ENCODE results near the gene COL15A1.

The COL15A1 gene

DNA sequence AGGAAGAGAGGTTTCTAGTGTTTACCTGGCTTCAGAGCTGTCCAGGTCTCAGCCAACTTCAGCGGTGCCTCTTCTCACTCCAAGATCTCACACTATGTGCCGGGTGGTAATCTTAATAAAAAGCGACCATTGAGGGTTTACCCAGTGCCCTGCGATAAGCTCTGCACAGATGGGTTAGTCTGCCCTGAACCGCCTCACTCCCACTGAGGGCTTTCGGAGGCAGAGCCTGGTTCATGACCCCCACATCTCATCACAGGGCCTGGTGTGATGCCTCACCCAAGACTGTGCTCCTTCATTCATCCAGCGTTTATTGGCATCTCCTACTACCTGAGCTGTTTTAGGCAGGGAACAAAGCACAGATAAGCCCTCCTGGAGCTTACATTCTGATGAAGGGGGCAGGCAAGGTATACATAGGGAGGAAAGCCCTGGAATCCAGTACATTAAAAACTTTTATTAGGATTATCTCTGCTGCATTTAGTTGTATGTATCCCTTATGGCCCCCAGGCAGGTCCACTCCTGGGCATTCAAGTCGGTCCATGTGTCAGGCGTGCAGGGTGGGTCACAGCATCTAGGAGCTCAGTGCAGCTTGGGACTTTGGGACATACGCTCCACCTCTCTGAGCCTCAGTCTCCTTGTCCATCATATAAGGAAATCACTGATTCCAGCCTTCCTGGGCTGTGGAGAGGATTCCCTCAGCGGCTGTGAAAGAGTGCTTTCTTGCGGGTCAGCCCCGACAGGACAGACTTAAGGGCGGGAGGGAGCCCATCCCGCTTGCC, 613 bp upstream of the COL15A1 start:
- no peak for DNase-seq (ENCODE audit: insufficient read length, low spot score)

DNA sequence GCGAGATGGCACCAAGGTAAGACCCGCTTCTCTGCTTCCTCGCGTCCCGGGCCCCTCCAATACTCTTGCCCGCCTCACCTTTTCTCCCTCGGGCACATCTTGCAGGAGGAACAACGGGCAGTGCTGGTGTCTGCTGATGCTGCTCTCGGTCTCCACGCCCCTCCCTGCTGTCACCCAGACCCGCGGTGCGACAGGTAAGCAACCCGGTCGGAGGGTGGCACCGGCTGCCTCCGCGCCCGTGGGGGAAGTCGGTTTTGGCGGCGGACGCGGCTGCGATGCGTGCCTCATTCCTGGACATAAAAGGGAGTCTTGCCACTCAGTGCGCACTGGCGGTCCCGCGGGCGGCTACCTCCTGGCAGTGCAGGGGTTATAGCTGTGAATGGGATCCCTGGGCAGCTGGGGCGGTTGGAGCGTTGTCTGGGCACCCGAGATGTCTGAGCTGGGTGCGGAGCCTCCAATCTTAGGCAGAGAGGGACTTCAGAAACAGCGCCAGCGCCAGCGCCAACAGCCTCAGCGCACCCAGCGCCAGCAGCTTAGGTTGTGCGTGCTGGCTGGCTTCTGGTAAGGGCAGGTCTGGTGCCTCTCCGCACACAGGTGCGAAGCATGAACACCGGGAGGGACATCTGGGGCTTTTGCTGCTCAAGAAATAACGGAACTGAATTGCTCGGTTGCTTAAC, 488 bp downstream of the COL15A1 start:
- FAIRE-seq (no peak), DNase-seq (ENCODE audit: insufficient read length, low spot score) (no peak)

More for the DNA sequence above, 613 bp upstream of the COL15A1 start:
- FAIRE-seq: no peak

GRCh38 chr9:98944734-98945074, 997 bp downstream of the COL15A1 start:
- no peak for FAIRE-seq

DNA sequence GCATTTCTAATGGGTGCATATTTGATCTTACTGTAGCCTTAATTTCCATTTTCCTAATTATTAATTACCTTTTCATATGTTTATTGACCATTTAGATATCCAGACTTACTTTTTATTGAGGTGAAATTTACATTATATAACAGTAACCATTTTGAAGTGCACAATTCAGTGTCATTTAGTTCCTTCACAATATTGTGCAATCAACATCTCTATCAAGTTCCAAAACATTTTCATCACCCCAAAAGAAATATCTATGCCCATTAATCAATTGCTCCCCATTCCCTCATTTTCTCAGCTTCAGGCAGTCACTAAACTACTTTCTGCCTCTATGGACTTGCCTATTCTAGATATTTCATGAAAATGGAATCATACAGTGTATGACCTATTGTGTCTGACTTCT, 5.9 kb downstream of the COL15A1 start:
- FAIRE-seq: no peak
- no peak for DNase-seq (ENCODE audit: insufficient read length, low spot score)

More at GRCh38 chr9:98944734-98945074, 997 bp downstream of the COL15A1 start:
- no peak for DNase-seq (ENCODE audit: insufficient read length, low spot score)

DNA sequence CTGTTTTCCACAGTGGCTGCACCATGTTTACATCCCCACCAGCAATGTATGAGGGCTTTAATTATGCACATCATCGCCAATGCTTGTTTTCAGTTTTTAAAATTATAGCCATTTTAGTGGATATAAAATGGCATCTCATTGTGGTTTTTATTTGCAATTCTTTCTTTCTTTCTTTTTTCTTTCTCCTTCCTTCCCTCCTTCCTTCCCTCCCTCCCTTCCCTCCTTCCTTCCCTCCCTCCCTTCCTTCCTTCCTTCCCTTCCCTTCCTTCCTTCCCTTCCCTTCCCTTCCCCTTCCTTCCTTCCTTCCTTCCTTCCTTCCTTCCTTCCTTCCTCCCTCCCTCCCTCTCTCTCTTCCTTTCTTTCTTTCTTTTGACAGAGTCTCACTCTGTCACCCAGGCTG, 6.6 kb downstream of the COL15A1 start:
- DNase-seq (ENCODE audit: insufficient read length, low spot score): no peak
- FAIRE-seq: no peak

- no peak for DNase-seq (ENCODE audit: insufficient read length, low spot score)
- no peak for FAIRE-seq
Measured at GRCh38 chr9:98951967-98952366, 8.3 kb downstream of the COL15A1 start.

GRCh38 chr9:98953581-98954243, 10.0 kb downstream of the COL15A1 start:
- no peak for FAIRE-seq

DNA sequence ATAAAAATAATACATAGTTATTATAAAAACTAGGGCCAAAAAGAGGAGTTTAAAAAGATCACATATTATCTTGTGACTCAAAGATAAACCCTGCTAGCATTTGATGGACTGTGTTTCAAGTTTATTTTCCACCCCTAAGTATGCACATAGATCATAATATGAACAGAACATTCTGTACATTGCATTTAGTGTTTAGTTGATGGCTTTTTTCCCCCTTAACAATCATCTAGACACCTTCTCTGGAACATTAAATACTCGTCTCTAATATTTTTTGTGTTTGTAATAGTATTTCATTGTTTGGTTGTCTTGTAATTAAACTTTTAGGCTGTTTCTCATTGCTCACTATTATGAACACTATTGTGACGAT, 10.5 kb downstream of the COL15A1 start:
- FAIRE-seq: no peak
- no peak for DNase-seq (ENCODE audit: insufficient read length, low spot score)

More at GRCh38 chr9:98953581-98954243, 10.0 kb downstream of the COL15A1 start:
- no peak for DNase-seq (ENCODE audit: insufficient read length, low spot score)

- no peak for FAIRE-seq
- DNase-seq (ENCODE audit: insufficient read length, low spot score): no peak
Measured at GRCh38 chr9:98955259-98955658, 11.6 kb downstream of the COL15A1 start.

DNA sequence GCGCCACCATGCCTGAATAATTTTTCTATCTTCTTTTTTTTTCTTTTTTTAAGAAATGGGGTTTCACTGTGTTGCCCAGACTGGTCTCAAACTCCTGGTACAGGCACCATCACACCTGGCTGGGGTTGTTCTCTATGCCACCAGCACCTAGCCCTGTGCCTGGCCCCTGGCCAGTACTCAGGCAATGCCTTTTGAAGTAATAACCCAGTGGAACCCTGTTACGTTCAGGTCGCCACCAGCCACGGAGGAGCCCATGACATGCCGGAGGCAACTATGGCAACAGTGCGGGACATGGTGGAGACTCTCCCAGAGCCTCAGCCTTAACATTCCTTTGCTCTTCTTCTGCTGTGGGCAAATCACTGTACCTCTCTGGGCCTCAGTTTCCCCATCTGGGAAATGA, 14.1 kb downstream of the COL15A1 start:
- FAIRE-seq (no peak), DNase-seq (ENCODE audit: insufficient read length, low spot score) (no peak)

DNA sequence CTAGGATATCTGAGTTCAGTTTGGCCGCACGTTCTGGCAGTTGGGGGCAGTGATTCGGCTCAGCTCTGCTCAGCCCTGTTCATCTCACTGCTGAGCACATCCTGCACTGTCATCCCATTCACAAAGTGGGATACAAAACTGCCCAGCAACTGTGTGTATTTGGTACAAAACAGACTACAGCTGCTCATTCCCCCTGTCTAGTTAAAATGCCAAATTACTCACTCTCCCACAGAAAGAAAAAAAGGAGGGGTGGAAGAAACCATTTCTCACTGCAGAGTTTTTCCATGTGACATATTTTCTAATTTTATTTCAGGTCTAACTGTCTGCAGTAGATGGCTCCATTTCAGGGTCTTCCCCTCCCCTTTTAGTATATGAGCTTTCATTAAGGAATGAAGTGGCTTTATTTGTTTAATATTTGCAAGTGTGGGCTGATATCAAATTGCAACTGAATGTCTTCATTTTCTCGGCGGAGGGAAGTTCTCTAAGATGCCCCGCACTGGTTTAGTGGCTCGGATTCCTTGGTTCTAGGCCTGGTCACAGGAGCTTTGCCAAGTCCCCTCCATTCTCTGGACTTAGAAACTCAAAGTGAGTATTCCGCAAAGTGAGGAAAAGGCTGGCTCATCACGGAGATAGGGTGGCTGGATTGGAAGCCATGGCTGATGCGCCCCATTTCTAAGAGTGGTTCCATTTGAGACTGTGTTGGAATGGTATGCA, 14.7 kb downstream of the COL15A1 start:
- FAIRE-seq: no peak
- no peak for DNase-seq (ENCODE audit: insufficient read length, low spot score)

- DNase-seq (ENCODE audit: insufficient read length, low spot score) (no peak), FAIRE-seq (no peak)
Measured at GRCh38 chr9:98960409-98960808, 16.7 kb downstream of the COL15A1 start.

- FAIRE-seq: no peak
Measured at GRCh38 chr9:98961513-98962180, 17.9 kb downstream of the COL15A1 start.

DNA sequence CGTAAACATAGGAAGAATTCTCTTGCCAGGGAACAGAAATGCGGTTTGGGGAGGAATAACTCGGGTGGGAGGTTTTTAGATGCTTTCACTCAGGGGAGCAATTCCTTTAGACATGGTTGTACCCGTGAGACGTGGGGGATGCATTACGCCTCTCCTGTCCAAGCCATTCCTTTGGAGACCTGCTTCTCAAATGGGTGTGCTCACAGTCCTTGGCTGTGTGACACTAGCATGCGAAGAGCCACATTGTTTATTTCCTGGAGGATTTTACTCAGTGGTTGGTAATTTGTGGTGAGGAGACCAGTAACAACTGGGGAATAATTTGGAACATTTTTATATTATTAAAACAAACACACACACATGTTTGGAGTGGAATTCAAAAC, 18.5 kb downstream of the COL15A1 start:
- no peak for FAIRE-seq
- DNase-seq (ENCODE audit: insufficient read length, low spot score): no peak

More at GRCh38 chr9:98961513-98962180, 17.9 kb downstream of the COL15A1 start:
- DNase-seq (ENCODE audit: insufficient read length, low spot score): no peak

GRCh38 chr9:98962861-98963260, 19.2 kb downstream of the COL15A1 start:
- no peak for FAIRE-seq
- no peak for DNase-seq (ENCODE audit: insufficient read length, low spot score)

- FAIRE-seq (no peak), DNase-seq (ENCODE audit: insufficient read length, low spot score) (no peak)
Measured at GRCh38 chr9:98964201-98964600, 20.5 kb downstream of the COL15A1 start.

- no peak for FAIRE-seq
- DNase-seq (ENCODE audit: insufficient read length, low spot score): no peak
Measured at GRCh38 chr9:98964911-98965336, 21.2 kb downstream of the COL15A1 start.

DNA sequence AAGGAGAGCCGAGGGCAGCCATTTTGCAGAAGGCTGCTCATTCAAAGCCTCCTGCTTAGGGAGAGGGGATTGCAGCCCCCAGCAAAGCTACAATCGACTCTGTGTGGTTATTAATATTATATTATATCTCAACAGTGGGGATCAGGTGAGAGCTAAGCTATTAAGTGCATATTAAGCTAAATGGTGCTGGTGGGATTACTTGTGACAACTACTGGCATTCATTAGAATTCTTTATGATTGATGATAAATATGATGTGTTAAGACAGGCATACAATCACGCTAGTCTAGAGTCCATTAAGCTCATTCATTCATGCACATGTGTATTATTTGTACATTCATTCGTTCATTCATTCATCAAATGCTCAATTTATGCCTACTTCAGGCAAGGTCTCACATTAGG, 23.0 kb downstream of the COL15A1 start:
- FAIRE-seq (no peak), DNase-seq (ENCODE audit: insufficient read length, low spot score) (no peak)

DNA sequence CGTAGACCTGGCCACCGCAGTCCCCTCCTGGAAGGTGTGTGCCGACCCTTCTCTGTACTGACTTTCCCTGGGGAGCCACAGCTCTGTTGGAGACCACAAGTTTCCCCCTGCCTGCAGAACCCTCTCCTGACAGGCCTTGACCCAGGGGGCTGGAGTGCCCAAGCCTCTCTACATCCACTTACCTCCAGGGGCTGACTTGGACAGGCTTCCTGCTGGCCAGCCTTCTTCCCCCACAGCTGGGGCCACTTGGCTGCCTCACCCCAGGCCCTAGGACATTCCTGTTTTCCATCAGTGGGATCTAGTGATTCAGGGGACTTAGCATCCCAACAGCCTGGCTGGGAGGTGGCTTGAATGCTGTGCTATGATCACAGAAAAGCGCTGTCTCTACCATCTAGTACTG, 23.6 kb downstream of the COL15A1 start:
- no peak for DNase-seq (ENCODE audit: insufficient read length, low spot score)
- FAIRE-seq: no peak

DNA sequence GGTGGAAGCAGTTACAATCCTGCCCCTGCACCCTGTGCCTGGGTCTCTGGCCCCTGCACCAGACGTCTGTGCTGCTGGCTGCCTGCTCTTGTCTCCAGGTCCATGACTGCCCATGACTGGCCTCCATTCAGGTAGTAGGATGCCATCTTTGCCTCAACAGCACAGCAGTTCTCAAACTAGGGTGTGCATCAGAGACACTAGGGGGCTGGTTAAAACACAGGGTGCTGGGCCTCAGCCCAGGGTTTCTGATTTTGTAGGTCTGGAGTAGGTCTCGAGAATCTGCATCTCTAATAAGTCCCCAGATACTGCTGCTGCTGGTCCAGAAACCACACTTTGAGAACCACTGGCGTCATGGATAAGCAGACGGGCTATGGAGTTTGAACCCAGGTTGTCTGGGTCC, 24.0 kb downstream of the COL15A1 start:
- FAIRE-seq (no peak), DNase-seq (ENCODE audit: insufficient read length, low spot score) (no peak)

Measured in GM19239 (cell line).